ENCODE results near the gene PDCD2L. TPM values are rescaled to one million over a fixed set of nuclear protein-coding genes. Genes with fewer than 3 reads are reported as not detected.

The PDCD2L gene
- total and polyA plus RNA-seq, 10 of the 15 experiments (the other 5 are each of a cell fraction or from before 2014, with no cell fraction given): 7.2 to 41.3 (median 26.9) TPM

DNA sequence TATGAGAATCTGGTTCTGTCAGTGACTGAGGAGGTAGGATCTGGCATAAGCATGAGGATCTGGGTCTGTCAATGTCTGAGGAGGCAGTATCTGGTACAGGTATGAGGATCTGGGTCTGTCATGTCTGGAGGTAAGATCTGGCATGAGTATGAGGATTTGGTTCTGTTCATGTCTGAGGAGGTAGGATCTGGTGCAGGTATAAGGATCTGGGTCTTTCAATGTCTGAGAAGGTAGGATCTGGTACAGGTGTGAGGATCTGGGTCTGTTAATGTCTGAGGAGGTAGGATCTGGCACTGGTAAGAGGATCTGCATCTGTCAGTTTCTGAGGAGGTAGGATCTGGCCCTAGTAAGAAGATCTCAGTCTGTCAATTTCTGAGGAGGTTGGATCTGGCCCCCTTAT lies 12.4 kb upstream of the PDCD2L start:
- Histone ChIP-seq H3K4me2 (ENCODE audit: control insufficient read depth, insufficient read depth) (no peak overlapping the region), H3K79me2 (ENCODE audit: control insufficient read depth, insufficient read depth, low read length) (no peaks in the 10 kb centered on the region), H2AFZ (ENCODE audit: control insufficient read depth, low read depth, low read length) (no peak overlapping the region), H3K4me1 (ENCODE audit: control insufficient read depth, insufficient read depth, low read length) (no peaks in the 10 kb centered on the region), H3K4me3 (no peak overlapping the region), H4K20me1 (ENCODE audit: control insufficient read depth, insufficient read depth) (no peaks in the 10 kb centered on the region; the same call in 1 of the 2 replicates), H3K27ac (ENCODE audit: control insufficient read depth, insufficient read depth) (no peak overlapping the region), H3K9me3 (replicated peaks; ENCODE audit: control insufficient read depth, insufficient read depth, low read length) (no peaks in the 10 kb centered on the region), H3K36me3 (ENCODE audit: control insufficient read depth in 2 of 2, insufficient read depth in 2 of 2, low read length in 1 of 2) (peaks cover 52 to 58% of the 10 kb centered on the region in 2 experiments), H3K27me3 (replicated peaks in 1 of 2; ENCODE audit: control insufficient read depth in 2 of 2, insufficient read depth in 2 of 2, low read length in 1 of 2) (no peaks in the 10 kb centered on the region), H3K9ac (ENCODE audit: control insufficient read depth, insufficient read depth, low read length) (no peak overlapping the region)
- ChIA-PET POLR2A (no interaction called here), SMC1A (ENCODE audit: uncharacterized antibody, unreplicated experiment) (no interaction called here), RAD21 (ENCODE audit: unreplicated experiment) (no interaction called here), CTCF (no interaction called here)
- DNase-seq (ENCODE audit: low read depth, low spot score) (no peak), ATAC-seq (no peak), FAIRE-seq (no peak)
- no TSS peak for BruUV-seq (replicated peaks)
- in situ Hi-C loops (cut with MboI): no loop called here
- intact Hi-C loops (cut with micrococcal nuclease; ENCODE audit: unreplicated experiment): no loop called here
- no peak for TF ChIP-seq WRNIP1 (IDR thresholded peaks at IDR 0.05; ENCODE audit: borderline replicate concordance, low read depth, low read length)
- TF ChIP-seq BRCA1 (IDR thresholded peaks at IDR 0.05; ENCODE audit: low read depth, low read length): no peak
- no peak for TF ChIP-seq MTA3 (IDR thresholded peaks at IDR 0.05; ENCODE audit: borderline replicate concordance, low read length)
- TF ChIP-seq NRF1 (conservative IDR thresholded peaks at IDR 0.05; ENCODE audit: low read depth, low read length): no peak
- no peak for TF ChIP-seq BACH1 (IDR thresholded peaks at IDR 0.05; ENCODE audit: borderline replicate concordance)
- TF ChIP-seq DPF2 (IDR thresholded peaks at IDR 0.05): no peak
- TF ChIP-seq, protein P1, sequence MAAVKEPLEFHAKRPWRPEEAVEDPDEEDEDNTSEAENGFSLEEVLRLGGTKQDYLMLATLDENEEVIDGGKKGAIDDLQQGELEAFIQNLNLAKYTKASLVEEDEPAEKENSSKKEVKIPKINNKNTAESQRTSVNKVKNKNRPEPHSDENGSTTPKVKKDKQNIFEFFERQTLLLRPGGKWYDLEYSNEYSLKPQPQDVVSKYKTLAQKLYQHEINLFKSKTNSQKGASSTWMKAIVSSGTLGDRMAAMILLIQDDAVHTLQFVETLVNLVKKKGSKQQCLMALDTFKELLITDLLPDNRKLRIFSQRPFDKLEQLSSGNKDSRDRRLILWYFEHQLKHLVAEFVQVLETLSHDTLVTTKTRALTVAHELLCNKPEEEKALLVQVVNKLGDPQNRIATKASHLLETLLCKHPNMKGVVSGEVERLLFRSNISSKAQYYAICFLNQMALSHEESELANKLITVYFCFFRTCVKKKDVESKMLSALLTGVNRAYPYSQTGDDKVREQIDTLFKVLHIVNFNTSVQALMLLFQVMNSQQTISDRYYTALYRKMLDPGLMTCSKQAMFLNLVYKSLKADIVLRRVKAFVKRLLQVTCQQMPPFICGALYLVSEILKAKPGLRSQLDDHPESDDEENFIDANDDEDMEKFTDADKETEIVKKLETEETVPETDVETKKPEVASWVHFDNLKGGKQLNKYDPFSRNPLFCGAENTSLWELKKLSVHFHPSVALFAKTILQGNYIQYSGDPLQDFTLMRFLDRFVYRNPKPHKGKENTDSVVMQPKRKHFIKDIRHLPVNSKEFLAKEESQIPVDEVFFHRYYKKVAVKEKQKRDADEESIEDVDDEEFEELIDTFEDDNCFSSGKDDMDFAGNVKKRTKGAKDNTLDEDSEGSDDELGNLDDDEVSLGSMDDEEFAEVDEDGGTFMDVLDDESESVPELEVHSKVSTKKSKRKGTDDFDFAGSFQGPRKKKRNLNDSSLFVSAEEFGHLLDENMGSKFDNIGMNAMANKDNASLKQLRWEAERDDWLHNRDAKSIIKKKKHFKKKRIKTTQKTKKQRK (IDR thresholded peaks at IDR 0.05; ENCODE audit: low read depth, low read length): no peak
- TF ChIP-seq ZSCAN29 (IDR thresholded peaks at IDR 0.05): no peak
- TF ChIP-seq GATAD2B (conservative IDR thresholded peaks at IDR 0.05; ENCODE audit: low read depth): no peak
- no peak for TF ChIP-seq HDAC6 (IDR thresholded peaks at IDR 0.05; ENCODE audit: unreplicated experiment)
